ENCODE measurements around the gene AUTS2.
A peak's percentile ranks its signal among the peaks of the same experiment; 100 is the strongest.

AUTS2 gene

DNA sequence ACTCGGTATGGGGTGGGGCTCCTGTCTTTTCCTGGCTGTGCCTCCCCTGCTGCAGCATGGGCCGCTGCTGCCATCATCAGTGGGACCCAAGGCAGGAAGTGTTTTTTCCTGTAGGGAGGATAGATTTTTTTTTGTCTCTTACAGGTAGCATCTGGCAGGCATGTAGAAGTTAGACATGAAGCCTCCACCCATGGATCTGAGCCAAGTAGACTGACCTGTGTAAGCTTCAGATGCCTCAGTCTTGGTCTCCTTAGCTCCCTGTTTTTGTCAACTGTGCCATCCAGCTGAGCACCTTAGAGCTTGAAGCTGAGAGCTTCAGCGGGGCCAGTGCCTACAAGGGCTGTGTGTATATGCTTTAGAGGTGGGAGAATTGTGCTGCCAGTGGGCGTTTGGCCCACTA lies 93.5 kb downstream of the AUTS2 start:
- no peak for DNase-seq

DNA sequence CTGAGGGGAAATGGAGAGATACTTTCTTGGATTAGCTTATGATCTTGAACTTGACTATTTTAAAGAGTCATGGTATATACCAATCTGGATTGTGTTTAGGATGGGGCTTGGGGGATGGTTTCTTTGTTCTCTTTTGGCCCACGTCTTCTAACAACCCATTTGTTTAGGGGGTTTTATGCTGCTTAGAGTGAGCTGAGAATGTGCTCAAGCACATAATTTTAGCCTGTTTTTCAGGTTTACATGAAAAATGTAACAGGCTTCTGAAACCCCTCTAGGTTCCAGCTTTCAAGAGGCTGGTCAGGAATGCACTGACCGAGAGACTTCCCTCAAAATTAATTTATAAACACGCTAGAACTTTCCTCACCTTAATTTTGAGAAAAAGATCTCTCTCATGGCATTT lies 94.3 kb downstream of the AUTS2 start:
- DNase-seq, result no peak

DNA sequence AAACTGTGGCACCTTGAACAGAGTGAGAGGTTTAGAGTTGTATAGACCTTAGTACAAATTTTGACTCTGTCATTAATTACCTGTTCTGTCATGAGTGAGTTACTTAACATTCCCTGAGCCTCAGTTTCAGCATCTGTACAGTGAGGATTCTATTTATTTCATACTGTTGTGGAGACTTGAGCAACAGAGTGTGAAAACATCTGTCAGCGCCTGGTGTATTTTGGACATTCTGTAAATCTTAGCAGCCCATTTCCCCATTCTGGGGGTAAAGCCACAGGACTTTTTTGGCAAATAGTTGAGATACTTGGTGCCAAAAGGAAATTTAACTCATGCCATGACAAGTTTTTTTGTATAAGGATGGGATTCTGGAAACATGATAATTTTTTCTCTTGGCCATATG lies 94.8 kb downstream of the AUTS2 start:
- DNase-seq, result no peak

DNA sequence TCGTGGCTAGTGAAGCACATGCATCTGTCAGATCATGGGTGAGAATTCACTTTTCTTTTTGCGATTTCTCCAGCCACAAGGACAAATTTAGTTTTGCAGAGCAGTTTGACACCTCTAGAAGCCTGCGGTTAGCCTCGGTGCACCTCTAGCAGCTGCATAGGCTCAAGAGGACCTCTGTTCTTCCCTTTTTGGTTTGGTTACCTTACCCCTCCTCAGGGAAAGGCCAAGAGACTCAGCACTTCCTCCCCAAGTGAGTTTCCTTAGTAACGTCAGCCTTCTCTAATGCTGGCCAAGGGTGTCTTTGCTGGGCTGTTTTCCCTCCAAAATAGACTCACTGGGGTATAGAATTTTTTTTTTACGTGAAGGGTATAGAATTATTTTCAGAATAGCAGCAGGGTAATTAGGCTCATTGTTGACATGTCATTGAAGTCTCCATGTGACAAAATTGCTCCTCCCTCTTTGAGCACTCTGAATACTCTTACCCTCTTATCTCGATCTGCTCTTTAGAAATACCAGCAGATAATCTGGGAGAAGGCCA lies 97.8 kb downstream of the AUTS2 start:
- DNase-seq, result no peak

DNA sequence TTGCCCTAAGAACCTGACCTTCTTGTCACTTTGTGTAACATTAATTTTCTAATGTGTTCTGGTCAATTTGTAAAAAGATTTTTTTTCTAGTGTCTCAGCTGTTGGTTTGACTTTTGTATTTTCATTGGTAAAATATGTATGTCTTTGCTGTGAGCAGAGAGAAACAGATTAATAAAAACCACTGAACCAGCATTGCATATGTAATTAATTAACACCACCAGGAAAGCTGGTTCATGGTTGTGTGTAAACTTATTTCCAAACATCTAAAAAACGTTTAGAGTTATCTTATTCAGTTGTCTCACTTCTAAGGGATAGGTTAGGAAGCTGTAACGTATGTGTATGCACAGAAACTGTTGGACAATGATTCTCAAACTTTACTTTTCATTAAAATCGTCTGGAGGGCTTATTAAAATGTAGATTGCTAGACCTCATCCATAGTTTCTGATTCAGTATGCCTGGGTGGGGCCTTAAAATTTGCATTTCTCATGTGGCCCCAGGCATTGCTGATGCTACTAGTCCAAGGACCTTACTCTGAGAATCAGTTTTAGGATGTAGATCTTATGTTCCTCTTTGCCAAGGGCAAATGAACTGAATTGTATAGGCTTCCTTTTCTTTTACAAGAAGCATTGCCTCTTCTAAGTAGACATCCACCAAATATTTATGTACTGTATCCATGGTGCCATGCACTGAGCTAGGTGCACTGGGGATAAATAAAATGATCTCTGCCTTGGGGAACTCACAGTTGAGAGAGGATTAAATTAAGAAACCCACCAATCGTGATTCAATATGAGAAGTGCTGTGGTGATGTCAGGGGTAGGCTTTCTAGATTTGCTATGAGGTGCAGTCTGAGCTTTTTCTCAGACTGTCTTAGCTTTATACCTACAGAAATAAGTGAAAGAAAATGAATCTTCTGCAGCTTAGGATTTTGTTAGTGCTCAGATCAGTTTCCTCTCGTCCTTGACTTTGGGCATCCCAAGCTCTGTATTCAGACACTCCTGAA lies 98.7 kb downstream of the AUTS2 start:
- DNase-seq, result no peak

DNA sequence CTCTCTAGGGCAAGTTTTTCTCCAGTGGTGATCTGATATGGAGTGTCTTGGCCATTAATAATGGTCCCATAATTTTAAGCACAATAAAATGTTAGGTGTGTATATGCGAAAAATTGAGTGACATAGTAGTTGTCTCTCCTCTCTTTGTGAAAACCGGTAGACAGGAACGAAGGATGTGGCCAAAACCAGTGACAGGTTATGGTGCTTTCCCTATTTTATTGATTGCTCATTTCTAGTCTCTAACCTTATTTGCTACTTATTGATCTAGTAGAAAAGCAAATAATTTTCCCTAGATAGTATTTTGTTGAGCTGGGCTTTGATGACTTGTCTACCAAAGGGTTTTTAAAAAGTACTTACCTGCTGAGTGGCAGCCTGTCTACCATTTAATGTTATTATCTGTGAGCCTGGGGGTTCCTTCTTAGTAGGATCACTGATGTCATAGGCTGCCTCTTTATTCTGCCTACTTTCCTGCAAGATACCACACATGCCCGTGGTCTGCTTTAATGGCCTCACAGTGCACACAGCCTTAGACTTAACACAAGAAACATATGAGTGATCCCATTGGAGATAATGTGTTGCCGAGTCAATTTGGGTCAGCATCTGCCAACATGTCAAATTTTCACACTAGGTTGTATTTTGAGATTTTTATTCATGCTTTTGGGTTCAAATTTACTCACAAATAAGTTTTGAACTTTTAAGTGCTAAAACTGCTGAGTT lies 100.0 kb downstream of the AUTS2 start:
- peak; percentile 78 for DNase-seq

DNA sequence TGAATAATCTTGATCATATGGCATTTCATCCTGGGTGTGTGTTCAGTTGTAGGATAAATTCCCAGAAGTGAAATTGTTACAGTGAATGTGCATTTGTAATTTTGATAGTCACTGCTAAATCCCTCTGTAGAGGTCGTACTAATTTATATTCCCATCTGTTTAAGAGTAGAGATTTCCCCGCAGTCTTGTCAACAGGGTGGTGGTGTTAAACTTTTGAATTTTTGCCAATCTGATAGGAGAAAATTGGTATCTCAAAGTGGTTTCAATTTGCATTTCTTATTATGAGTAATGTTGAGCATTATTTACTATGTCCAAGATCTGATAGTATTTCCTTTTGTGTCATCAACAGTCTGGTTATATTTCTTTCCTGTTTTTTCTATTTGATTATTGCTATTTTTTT lies 101.7 kb downstream of the AUTS2 start:
- no peak for DNase-seq

DNA sequence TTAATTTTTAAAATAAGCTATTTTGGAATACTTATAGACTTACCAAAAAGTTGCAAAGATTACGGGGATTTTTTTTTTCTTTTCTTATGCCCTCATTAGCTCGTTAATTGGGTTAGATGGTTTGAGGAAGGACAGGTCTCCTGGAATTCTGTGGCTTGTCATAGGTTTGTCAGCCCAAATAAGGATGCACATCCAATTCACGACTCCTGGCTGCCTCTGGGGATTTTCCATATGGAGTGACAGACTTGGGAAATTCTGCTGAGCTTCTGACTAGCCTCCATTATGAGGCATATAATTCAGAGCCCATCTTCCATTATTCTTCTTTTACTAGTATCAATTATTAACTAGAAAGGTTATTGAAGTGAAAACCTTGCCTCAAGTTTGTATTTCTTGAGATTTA lies 102.1 kb downstream of the AUTS2 start:
- DNase-seq, result peak; percentile 75

DNA sequence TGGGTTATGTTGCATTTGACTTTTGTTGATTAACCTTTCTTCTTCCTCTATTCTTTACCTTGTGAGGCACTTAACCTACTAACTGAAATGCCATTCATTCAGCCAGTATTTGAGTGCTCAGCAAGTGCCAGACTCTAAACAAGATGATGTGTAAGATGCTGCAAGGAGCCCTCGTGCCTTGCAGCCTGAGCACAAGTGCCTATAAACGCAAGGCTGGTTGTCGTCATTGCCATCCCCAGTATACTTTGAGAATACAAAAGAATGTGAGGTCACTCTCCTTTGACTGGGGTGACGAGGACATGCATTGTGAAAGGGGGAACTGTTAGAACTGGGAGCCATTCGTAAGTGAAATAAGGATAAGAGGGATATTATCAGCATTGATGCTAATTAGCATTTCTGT lies 103.0 kb downstream of the AUTS2 start:
- no peak for DNase-seq

DNA sequence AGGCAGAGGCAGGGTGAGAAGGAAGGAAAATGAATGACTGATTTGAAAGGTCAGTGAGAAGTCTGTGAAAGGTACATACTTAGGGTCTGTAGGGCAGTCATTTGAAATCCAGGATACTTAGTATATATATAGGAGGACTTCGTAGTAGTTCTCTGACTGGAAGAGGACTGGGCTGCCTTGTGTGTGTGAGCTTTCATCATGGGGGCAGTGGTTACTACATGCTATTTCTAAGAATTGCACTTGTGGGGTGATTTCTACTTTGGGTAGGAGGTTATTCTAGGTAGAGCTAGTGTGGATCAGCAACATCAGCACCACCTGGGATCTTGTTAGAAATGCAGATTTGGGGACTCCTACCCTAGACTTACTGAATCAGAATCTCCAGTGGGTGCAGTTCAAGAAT lies 104.1 kb downstream of the AUTS2 start:
- DNase-seq, result no peak

DNA sequence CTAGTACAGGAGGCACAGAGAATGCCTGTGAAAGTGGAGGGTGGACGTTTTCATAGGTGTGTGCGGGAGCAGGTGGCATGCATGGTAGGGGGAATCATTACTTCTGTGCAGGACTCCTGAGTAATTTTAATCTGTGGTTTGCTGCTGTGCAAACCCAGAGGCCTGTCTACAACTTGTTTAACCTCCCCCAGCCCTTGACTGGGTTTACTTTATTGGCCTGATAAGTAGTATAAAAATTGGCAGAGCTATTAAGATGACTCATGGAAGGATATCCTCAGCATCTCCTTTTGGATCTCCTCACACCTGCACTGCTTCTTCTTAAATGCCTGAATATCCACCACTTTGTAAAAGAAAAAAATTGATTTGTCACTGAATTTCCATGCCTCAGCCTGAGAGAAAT lies 104.8 kb downstream of the AUTS2 start:
- DNase-seq, result no peak

DNA sequence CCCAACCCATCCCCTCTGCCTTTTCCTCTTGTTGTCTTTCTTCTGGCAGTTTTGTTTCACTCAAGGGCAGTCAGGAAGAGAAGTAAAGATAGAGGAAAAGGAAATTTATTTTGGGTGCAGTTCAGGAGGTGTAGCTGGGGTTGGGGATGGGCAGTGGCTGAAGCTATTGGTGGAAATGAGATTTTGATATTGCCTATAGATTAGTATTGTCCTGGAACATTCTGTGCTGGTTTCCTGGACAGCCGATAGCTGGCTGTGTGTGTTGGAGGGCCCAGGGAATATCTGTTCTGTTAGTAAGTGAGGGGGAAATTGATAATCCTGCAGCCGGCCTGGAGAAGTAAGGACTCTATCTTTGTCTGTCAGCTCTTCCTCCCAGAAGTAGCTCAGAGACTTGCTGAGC lies 107.8 kb downstream of the AUTS2 start:
- no peak for DNase-seq

DNA sequence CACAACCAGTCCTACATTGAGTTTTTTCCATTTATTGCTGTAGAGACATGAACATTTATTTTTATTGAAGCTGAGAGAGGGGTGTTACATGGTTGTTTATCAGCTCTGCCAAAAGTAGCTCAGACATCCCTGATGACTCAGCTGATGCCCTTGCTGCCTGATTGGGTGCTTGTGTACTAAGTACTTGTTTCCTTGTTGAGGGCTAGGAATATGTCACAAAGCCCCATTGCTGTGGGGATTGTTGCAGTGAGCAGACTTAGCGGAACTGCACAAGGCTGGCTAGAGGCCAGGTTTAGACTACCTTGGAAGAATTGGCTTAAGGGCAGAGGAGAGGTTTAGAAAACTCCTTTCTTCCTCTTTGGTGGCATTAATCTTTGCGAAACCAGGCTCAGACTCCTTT lies 110.6 kb downstream of the AUTS2 start:
- DNase-seq, result peak; percentile 89

DNA sequence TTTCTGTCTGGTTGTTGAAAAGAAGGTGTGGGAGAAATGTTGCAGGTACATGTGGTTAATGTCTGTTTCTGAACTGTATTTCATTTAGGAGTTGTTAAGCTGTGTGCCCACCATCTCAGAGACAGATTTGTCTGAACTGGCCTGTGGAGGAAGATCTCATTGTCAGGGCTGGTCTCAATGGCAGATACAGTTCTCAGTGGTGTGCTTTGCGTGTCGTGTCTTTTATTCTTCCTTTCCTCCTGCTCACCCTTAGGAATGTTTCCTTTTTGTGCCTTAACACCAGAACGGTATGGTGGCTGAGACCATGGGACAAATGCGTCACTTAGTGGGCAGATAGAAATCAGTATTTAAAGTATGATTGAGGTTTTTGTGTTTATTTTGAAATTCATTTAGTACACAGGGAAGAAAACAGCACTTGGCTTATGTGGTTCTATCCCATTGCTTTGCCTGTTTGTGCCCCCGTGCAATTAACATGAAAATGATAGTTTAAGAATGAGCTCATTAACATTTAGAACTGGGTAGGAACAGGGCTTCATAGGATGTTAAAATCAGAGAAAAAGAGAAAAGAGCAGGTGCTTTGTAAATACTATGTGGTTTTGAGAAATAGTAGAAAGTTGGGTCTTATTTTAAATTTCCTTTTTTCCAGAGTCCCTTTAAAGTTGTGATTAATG lies 112.6 kb downstream of the AUTS2 start:
- no peak for DNase-seq

DNA sequence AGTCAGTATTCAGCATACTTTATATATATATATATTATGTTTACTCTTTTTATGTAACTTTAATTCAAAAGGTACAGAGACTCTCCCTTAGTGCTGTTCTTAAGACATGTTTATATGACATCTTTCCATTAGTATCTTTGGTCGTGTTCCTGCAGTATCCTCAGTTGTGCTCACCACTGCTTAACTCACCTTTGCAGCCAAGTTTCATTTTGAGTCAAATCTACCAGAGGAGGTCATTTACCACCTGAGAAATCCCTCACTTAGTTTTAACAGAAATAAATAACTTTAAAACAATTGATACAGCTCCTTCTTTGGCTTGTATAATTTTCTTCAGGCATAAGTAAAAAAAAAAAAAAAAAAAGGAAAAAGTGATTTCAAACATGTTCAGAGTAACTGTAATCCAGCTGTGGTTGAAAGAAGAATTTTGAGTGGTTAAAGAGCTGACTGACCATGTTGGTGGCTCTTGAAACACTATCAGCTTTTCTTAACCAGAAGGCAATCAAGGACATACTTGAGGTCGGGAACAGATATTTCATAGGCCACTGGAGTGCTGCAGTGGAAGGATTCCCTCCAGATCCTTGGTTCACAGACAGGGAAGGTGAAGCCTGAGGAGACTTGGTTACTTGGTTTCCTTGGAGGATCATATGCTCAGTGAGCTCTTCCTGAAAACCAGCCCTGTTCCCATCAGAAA lies 116.8 kb downstream of the AUTS2 start:
- no peak for DNase-seq

DNA sequence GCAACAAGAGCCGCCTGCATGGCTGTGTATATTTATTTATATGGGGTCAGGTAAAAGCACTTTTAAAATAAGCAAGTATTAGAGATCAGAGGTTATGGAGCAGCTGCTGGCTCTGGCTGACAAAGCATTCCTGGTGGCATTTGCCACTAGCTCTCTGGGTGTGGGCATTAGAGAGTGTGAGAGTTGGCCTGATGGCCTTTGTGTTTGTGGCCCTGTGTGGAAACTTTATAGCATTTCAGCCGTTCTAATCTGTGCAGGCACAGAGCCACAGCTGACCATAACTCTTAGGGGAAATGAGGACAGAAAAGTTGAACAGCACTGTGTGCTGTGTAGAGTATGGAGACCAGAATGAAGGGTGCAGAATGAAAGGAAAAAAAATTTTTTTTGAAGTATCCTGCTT lies 118.9 kb downstream of the AUTS2 start:
- DNase-seq, result peak; percentile 31

DNA sequence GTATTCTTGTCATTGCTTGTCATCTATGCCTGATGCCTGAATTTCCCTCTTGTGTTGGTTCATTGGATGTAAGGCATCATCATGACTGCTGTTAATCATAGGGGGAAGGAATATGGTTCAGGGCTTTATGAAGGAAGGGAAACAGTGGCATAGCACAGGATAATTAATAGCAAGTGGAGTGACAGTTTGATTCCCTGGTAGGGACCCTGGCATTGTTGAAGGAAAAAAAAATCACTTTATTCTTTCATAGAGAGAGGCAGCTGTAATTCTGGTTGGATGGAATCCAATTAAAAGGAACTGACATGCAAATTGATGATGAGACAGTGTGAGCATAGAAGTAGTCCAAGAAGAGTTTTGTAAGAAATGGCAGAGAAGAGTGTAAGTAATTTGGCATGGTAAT lies 121.4 kb downstream of the AUTS2 start:
- DNase-seq, result peak; percentile 46

DNA sequence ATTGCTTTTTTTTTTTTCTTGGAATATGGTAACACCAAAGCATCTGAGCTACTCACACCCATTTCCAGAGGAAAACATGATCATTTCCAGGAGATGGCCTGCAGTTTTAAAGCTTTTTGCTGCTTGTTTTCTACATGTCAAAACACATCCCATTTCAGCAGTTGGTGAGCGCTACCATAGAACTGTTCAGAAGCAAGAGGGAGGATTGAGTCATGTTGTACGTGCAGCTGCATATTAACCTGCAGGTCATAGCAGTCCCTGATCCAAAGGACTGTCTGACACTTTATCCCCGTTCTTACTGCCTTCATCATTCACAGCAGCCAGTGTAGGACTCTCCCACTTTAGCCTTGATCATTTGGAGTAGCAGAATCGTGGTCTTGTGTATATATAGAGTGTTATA lies 124.6 kb downstream of the AUTS2 start:
- no peak for DNase-seq

DNA sequence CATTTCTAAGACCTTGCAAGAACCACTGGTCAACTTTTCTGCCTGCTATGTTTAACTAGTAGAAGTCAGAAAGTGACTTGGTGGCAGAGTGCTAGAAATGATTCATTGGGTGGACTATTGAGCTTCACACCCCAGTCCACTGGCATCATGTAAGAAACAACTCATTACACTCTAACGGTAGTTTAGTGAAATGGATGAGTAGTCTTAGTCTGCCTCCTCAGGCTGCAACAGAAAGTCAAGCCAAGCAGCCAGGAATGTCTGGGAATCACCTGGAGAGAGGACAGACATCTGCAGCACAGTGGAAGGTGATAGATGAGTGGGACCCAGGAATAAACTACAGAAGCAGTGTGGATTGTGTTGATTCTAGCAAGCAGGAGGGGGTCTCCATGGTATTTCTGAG lies 125.4 kb downstream of the AUTS2 start:
- no peak for DNase-seq

DNA sequence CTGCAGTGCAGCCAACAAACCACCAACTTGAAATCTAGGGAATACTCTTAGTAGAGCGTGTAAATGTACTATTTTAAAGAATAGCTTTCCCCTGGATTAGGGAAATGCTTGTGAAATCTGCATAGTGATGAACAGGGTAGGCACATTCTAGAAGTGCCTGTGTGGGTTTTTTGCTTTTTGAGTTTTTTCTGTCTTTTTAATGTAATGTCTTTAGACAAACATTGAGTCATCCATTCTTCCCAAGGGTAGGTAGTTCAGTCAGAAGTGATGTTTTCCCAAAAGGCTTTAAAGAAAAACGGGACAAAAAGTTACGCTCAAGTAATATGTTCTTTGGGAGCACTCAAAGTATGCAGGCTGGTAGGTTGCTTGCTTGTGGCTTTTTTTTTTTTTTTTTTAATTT lies 130.0 kb downstream of the AUTS2 start:
- DNase-seq, result no peak

DNA sequence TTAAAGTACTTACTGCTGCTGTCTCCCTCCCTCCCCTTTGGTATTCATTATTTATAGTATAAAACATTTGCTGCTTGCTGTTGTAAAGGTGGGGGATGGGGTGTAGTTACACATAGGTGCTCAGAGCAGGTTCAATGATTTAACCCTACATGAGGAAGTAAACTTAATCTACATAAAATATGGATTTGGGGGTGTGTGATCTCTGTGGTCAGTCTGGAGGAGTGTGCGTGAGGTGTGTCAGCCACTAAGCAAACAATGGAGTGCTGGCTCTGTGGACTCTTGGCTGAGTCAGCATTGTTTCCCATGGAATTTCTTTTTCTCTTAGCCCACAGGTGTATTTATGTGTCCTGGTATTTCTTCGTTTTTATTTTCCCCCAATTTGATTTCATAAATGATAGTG lies 133.9 kb downstream of the AUTS2 start:
- DNase-seq, result no peak

DNA sequence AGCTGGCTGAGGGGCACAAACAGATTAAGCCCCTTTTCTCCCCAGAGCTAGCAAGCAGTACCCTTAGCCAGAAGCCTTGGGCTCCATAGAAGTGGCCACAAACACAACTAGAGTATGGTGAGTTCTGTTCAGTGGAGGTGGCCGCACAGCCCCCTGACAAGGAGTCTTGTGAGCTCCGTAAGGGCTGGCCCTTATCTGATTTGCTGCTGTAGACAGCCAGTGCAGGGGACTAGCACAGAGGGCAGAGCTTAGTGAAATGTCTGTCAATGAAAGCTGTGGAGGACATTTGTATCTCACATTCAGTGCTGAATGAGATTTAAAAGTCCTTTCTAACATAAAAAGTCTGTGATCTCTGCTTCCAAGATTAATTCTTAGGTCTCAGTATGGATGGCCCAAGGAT lies 137.3 kb downstream of the AUTS2 start:
- peak; percentile 75 for DNase-seq

All from NCI-H82 (cell line).